Body of pancreas (tissue), 4 donors: ENCODE measurements around the gene CDH20.

ENCODE experiments used
- CTCF ChIP-seq, 7 experiments: fragments of 450-650 bp in 4 of 7; fragments of 200-600 bp in 3 of 7; sonication (generic) in 3 of 7; IDR thresholded peaks; one replicate each; pipeline ENCODE4 v1.5.1; 2016 to 2019; ENCODE audit warnings: antibody characterized with exemption in 7 of 7
- POLR2A ChIP-seq, 3 donors: fragments of 450-650 bp; IDR thresholded peaks; one replicate each; pipeline ENCODE4 v1.6.1; 2016; ENCODE audit warnings: antibody characterized with exemption in 3 of 3, mild to moderate bottlenecking in 2 of 3

DNA sequence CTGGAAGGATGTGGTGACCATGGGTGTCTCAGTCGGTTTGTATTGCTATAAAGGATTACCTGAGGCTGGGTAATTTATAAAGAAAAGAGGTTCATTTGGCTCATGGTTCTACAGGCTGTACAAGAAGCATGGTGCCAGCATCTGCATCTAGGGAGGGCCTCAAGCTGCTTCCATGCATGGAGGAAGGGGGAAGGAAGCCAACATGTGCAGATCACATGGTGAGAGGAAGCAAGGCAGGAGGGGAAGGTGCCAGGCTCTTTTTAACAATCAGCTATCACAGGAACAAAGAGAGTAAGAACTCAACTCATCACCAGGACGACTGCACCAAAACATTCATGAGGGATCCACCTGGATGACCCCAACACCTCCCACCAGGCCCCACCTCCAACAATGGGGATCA lies 209.4 kb downstream of the CDH20 start:
- TF ChIP-seq CTCF (IDR thresholded peaks at IDR 0.05) (no peak), POLR2A (IDR thresholded peaks at IDR 0.05) (no peak)
